Measurements from ENCODE around the gene PHLPP1. TPM values are rescaled to one million over a fixed set of nuclear protein-coding genes. Genes with fewer than 3 reads are reported as not detected.

The PHLPP1 gene
- total RNA-seq, 1 experiment from 2014 or later, result 39.9 TPM

- Histone ChIP-seq H3K79me2 (ENCODE audit: insufficient read depth, low read length) (peaks cover 35% of the 10 kb centered on the region; the same call in 1 of the 2 replicates), H3K23ac (ENCODE audit: insufficient read length, low read depth, low read length) (no peak overlapping the region), H3K18ac (ENCODE audit: insufficient read length, low read depth, low read length) (no peak overlapping the region), H2BK12ac (ENCODE audit: insufficient read length, low read depth, low read length) (no peak overlapping the region), H4K8ac (replicated peaks; ENCODE audit: insufficient read length, low read depth, low read length) (no peak overlapping the region), H4K5ac (ENCODE audit: insufficient read length, low read depth, low read length) (no peak overlapping the region), H2BK15ac (ENCODE audit: low read depth, low read length) (no peak overlapping the region), H3K4me1 (ENCODE audit: insufficient read depth, low read length) (peaks cover 18% of the 10 kb centered on the region), H3K56ac (ENCODE audit: insufficient read length, low read depth, low read length) (no peak overlapping the region), H3K9me3 (ENCODE audit: control insufficient read depth, low read depth, low read length) (no peaks in the 10 kb centered on the region), H4K20me1 (ENCODE audit: control insufficient read depth, insufficient read depth, insufficient read length) (no peaks in the 10 kb centered on the region), H3K27ac (ENCODE audit: insufficient read length, low read depth, low read length) (no peak overlapping the region), H2AK5ac (ENCODE audit: insufficient read length, low read length) (no peak overlapping the region), H2BK120ac (ENCODE audit: low read depth, low read length, poor library complexity, severe bottlenecking) (no peak overlapping the region), H3T11ph (ENCODE audit: low read length) (no peak overlapping the region), H3K14ac (ENCODE audit: insufficient read depth, low read length) (no peak overlapping the region), H3K4me2 (ENCODE audit: insufficient read depth, insufficient read length, low read length) (no peak overlapping the region), H4K91ac (ENCODE audit: insufficient read length, low read depth, low read length) (no peak overlapping the region), H3K9ac (ENCODE audit: extremely low read depth, insufficient read length, low read length) (no peak overlapping the region), H3K4ac (ENCODE audit: low read depth, low read length) (no peak overlapping the region), H2BK20ac (ENCODE audit: low read depth, low read length, poor library complexity, severe bottlenecking) (no peak overlapping the region), H2BK5ac (ENCODE audit: insufficient read length, low read length) (no peak overlapping the region), H3K79me1 (ENCODE audit: insufficient read depth, low read depth, low read length, poor library complexity, severe bottlenecking) (peaks cover 4% of the 10 kb centered on the region), H2AFZ (ENCODE audit: low read length) (no peak overlapping the region), H3K27me3 (ENCODE audit: insufficient read depth, low read length) (no peaks in the 10 kb centered on the region), H3K23me2 (ENCODE audit: insufficient read length, low read depth, low read length, poor library complexity, severe bottlenecking) (no peaks in the 10 kb centered on the region)
- H3K27me3 Mint-ChIP-seq (ENCODE audit: low read depth), result no peaks in the 10 kb centered on the region
- H3K36me3 Mint-ChIP-seq (ENCODE audit: insufficient read depth in 1 of 3, low read depth in 3 of 3), result no peaks in the 10 kb centered on the region; a peak in 1 of 7 replicates
- H3K4me1 Mint-ChIP-seq, result peaks cover 84 to 87% of the 10 kb centered on the region in 2 experiments
- no peak for DNase-seq
- peak overlapping the region in 2 of 3 experiments; percentile 9 to 74; a peak in 5 of 7 replicates for H3K27ac Mint-ChIP-seq
- TF ChIP-seq CTCF (conservative IDR thresholded peaks at IDR 0.05), result no peak
- H3K4me3 Mint-ChIP-seq, result no peak overlapping the region
- no peaks in the 10 kb centered on the region for H3K9me3 Mint-ChIP-seq
- no CpG with 5 or more reads among the region's 3 CpGs for WGBS (ENCODE audit: extremely low coverage, insufficient read length, low lambda C conversion rate)
Measured at GRCh38 chr18:62795813-62796212, 80.5 kb downstream of the PHLPP1 start.

All from H9 (cell line).